Activated naive CD4-positive, alpha-beta T cell treated with anti-CD3 and anti-CD28 coated beads for 36 hours (primary cell): Measurements from ENCODE around the gene KCND3. TPM values are rescaled to one million over a fixed set of nuclear protein-coding genes. Genes with fewer than 3 reads are reported as not detected.

ENCODE experiments used
- CTCF ChIA-PET: fragments of 350-600 bp; sonication (Branson Sonifier 250); formaldehyde crosslinking; loops from one replicate; lab custom pipeline; 2021; ENCODE audit warnings: antibody characterized with exemption; lab: Charles Lee
- DNase-seq: peaks from one replicate; pipeline ENCODE4 v3.0.0-alpha.2; 2020
- H3K27ac Mint-ChIP-seq: one replicate; pipeline ENCODE4 v1.8.0; 2021; ENCODE audit warnings: mild to moderate bottlenecking, mixed read lengths
- H3K27me3 Mint-ChIP-seq: one replicate; pipeline ENCODE4 v1.8.0; 2021; ENCODE audit warnings: low read depth, mixed read lengths
- H3K36me3 Mint-ChIP-seq: one replicate; pipeline ENCODE4 v1.8.0; 2021; ENCODE audit warnings: low read depth, mixed read lengths
- H3K4me1 Mint-ChIP-seq: one replicate; pipeline ENCODE4 v1.8.0; 2021; ENCODE audit warnings: low read depth, mixed read lengths
- H3K4me3 Mint-ChIP-seq: one replicate; pipeline ENCODE4 v1.8.0; 2021; ENCODE audit warnings: mild to moderate bottlenecking, moderate library complexity, mixed read lengths
- H3K9me3 Mint-ChIP-seq: one replicate; pipeline ENCODE4 v1.8.0; 2021; ENCODE audit warnings: mixed read lengths
- intact Hi-C: fragments of 100-400 bp; cut with micrococcal nuclease; formaldehyde crosslinking; loops from one replicate; pipeline ENCODE4 v1.15.1; 2023
- total RNA-seq, 2 experiments: library from RNA; stranded (reverse); gene quantifications; one replicate each; pipeline ENCODE4 v1.2.3, GENCODE V29; 2021

KCND3 gene
- total RNA-seq, 2 experiments from 2014 or later = not detected

GRCh38 chr1:111784273-111784901 is 205.1 kb downstream of the KCND3 start:
- intact Hi-C loops = no loop called here
- Mint-ChIP-seq H3K27me3 (no peaks in the 10 kb centered on the region), H3K9me3 (no peaks in the 10 kb centered on the region), H3K36me3 (no peaks in the 10 kb centered on the region), H3K4me3 (no peak overlapping the region), H3K4me1 (no peaks in the 10 kb centered on the region), H3K27ac (no peak overlapping the region)
- CTCF ChIA-PET = no interaction called here
- no peak for DNase-seq

GRCh38 chr1:111779546-111779945 is 209.9 kb downstream of the KCND3 start:
- H3K9me3 Mint-ChIP-seq = no peaks in the 10 kb centered on the region
- H3K27me3 Mint-ChIP-seq = no peaks in the 10 kb centered on the region
- CTCF ChIA-PET = no interaction called here
- DNase-seq = no peak
- no peak overlapping the region for H3K27ac Mint-ChIP-seq
- H3K36me3 Mint-ChIP-seq = no peaks in the 10 kb centered on the region
- H3K4me3 Mint-ChIP-seq = no peak overlapping the region
- no peaks in the 10 kb centered on the region for H3K4me1 Mint-ChIP-seq
- intact Hi-C loops = loop anchor here (10.0 kb wide), 1 partner anchor 585 kb away; no protein-coding TSS in a partner anchor

GRCh38 chr1:111778541-111779051 is 210.9 kb downstream of the KCND3 start:
- no peak overlapping the region for H3K4me3 Mint-ChIP-seq
- no peaks in the 10 kb centered on the region for H3K27me3 Mint-ChIP-seq
- no peak overlapping the region for H3K27ac Mint-ChIP-seq
- H3K36me3 Mint-ChIP-seq = no peaks in the 10 kb centered on the region
- H3K9me3 Mint-ChIP-seq = no peaks in the 10 kb centered on the region
- H3K4me1 Mint-ChIP-seq = no peaks in the 10 kb centered on the region
- CTCF ChIA-PET = no interaction called here
- DNase-seq = no peak
- intact Hi-C loops = loop anchor here (10.0 kb wide), 1 partner anchor 586 kb away; no protein-coding TSS in a partner anchor

GRCh38 chr1:111778066-111778465 is 211.4 kb downstream of the KCND3 start:
- Mint-ChIP-seq H3K4me1 (no peaks in the 10 kb centered on the region), H3K4me3 (no peak overlapping the region), H3K36me3 (no peaks in the 10 kb centered on the region), H3K27ac (no peak overlapping the region), H3K27me3 (no peaks in the 10 kb centered on the region), H3K9me3 (no peaks in the 10 kb centered on the region)
- intact Hi-C loops = loop anchor here (10.0 kb wide), 1 partner anchor 587 kb away; no protein-coding TSS in a partner anchor
- no peak for DNase-seq
- CTCF ChIA-PET = interaction anchor here (1.1 kb wide), 1 partner anchor 366 kb away, joined by 3 read pairs; no protein-coding TSS in a partner anchor

GRCh38 chr1:111777301-111777700 is 212.2 kb downstream of the KCND3 start:
- H3K4me1 Mint-ChIP-seq = no peaks in the 10 kb centered on the region
- no peaks in the 10 kb centered on the region for H3K36me3 Mint-ChIP-seq
- CTCF ChIA-PET = interaction anchor here (1.1 kb wide), 1 partner anchor 365 kb away, joined by 3 read pairs; no protein-coding TSS in a partner anchor
- H3K27ac Mint-ChIP-seq = no peak overlapping the region
- no peaks in the 10 kb centered on the region for H3K9me3 Mint-ChIP-seq
- no peak for DNase-seq
- H3K27me3 Mint-ChIP-seq = no peaks in the 10 kb centered on the region
- H3K4me3 Mint-ChIP-seq = no peak overlapping the region
- intact Hi-C loops = loop anchor here (10.0 kb wide), 1 partner anchor 588 kb away; no protein-coding TSS in a partner anchor

GRCh38 chr1:111776861-111777260 is 212.6 kb downstream of the KCND3 start:
- intact Hi-C loops = loop anchor here (10.0 kb wide), 1 partner anchor 588 kb away; no protein-coding TSS in a partner anchor
- CTCF ChIA-PET = no interaction called here

GRCh38 chr1:111776391-111776790 is 213.1 kb downstream of the KCND3 start:
- H3K4me1 Mint-ChIP-seq = no peaks in the 10 kb centered on the region
- intact Hi-C loops = loop anchor here (10.0 kb wide), 1 partner anchor 588 kb away; no protein-coding TSS in a partner anchor
- no peak for DNase-seq
- no peak overlapping the region for H3K27ac Mint-ChIP-seq
- H3K27me3 Mint-ChIP-seq = no peaks in the 10 kb centered on the region
- H3K4me3 Mint-ChIP-seq = no peak overlapping the region
- no peaks in the 10 kb centered on the region for H3K9me3 Mint-ChIP-seq
- CTCF ChIA-PET = no interaction called here
- H3K36me3 Mint-ChIP-seq = no peaks in the 10 kb centered on the region

More at GRCh38 chr1:111776861-111777260, 212.6 kb downstream of the KCND3 start:
- Mint-ChIP-seq H3K36me3 (no peaks in the 10 kb centered on the region), H3K4me3 (no peak overlapping the region), H3K27ac (no peak overlapping the region), H3K4me1 (no peaks in the 10 kb centered on the region), H3K27me3 (no peaks in the 10 kb centered on the region), H3K9me3 (no peaks in the 10 kb centered on the region)
- DNase-seq = no peak

- CTCF ChIA-PET = no interaction called here
- Mint-ChIP-seq H3K36me3 (no peaks in the 10 kb centered on the region), H3K27ac (no peak overlapping the region), H3K9me3 (no peaks in the 10 kb centered on the region), H3K27me3 (no peaks in the 10 kb centered on the region), H3K4me1 (no peaks in the 10 kb centered on the region), H3K4me3 (no peak overlapping the region)
- intact Hi-C loops = loop anchor here (10.0 kb wide), 1 partner anchor 589 kb away; no protein-coding TSS in a partner anchor
- no peak for DNase-seq
Observed at GRCh38 chr1:111775966-111776365, 213.5 kb downstream of the KCND3 start.

GRCh38 chr1:111770916-111771315 is 218.6 kb downstream of the KCND3 start:
- Mint-ChIP-seq H3K4me1 (peaks cover 12% of the 10 kb centered on the region), H3K9me3 (no peaks in the 10 kb centered on the region), H3K4me3 (no peak overlapping the region), H3K36me3 (peaks cover 6% of the 10 kb centered on the region), H3K27ac (no peak overlapping the region), H3K27me3 (no peaks in the 10 kb centered on the region)
- intact Hi-C loops = loop anchor here (10.0 kb wide), 1 partner anchor 594 kb away; no protein-coding TSS in a partner anchor
- DNase-seq = no peak
- CTCF ChIA-PET = interaction anchor here (0.6 kb wide), 1 partner anchor 53 kb away, joined by 3 read pairs; no protein-coding TSS in a partner anchor

GRCh38 chr1:111769517-111770146 is 219.8 kb downstream of the KCND3 start:
- intact Hi-C loops = loop anchor here (1.0 to 10.0 kb wide), 7 partner anchors 54 to 737 kb away; no protein-coding TSS in a partner anchor
- H3K36me3 Mint-ChIP-seq = peaks cover 15% of the 10 kb centered on the region
- CTCF ChIA-PET = interaction anchor here (0.7 to 5.0 kb wide), 18 partner anchors 9 to 739 kb away, joined by 3 to 38 read pairs (median 4); partner anchors contain the start of genes DDX20 and WDR77
- no peak overlapping the region for H3K27ac Mint-ChIP-seq
- H3K4me1 Mint-ChIP-seq = peaks cover 12% of the 10 kb centered on the region
- no peaks in the 10 kb centered on the region for H3K9me3 Mint-ChIP-seq
- no peaks in the 10 kb centered on the region for H3K27me3 Mint-ChIP-seq
- peak; percentile 67 for DNase-seq
- H3K4me3 Mint-ChIP-seq = no peak overlapping the region

GRCh38 chr1:111768625-111769024 is 220.8 kb downstream of the KCND3 start:
- CTCF ChIA-PET = interaction anchor here (0.7 to 5.0 kb wide), 15 partner anchors 12 to 738 kb away, joined by 3 to 38 read pairs (median 5); partner anchors contain the start of gene DDX20
- no peaks in the 10 kb centered on the region for H3K9me3 Mint-ChIP-seq
- H3K27me3 Mint-ChIP-seq = no peaks in the 10 kb centered on the region
- intact Hi-C loops = loop anchor here (1.0 to 10.0 kb wide), 7 partner anchors 13 to 736 kb away; partner anchors contain the start of gene DDX20
- H3K27ac Mint-ChIP-seq = no peak overlapping the region
- H3K4me3 Mint-ChIP-seq = no peak overlapping the region
- H3K36me3 Mint-ChIP-seq = peaks cover 16% of the 10 kb centered on the region
- DNase-seq = no peak
- H3K4me1 Mint-ChIP-seq = peaks cover 12% of the 10 kb centered on the region

GRCh38 chr1:111768023-111768422 is 221.4 kb downstream of the KCND3 start:
- Mint-ChIP-seq H3K4me3 (no peak overlapping the region), H3K27ac (no peak overlapping the region), H3K9me3 (no peaks in the 10 kb centered on the region), H3K27me3 (no peaks in the 10 kb centered on the region), H3K4me1 (peaks cover 12% of the 10 kb centered on the region), H3K36me3 (peaks cover 16% of the 10 kb centered on the region)
- DNase-seq = no peak
- CTCF ChIA-PET = interaction anchor here (0.7 to 5.0 kb wide), 17 partner anchors 12 to 291 kb away, joined by 3 to 38 read pairs (median 4); partner anchors contain the start of gene DDX20
- intact Hi-C loops = loop anchor here (1.0 to 10.0 kb wide), 3 partner anchors 13 to 736 kb away; partner anchors contain the start of gene DDX20
